ENCODE measurements around the gene TCF12.

- no peak for TF ChIP-seq MAFK (IDR thresholded peaks at IDR 0.05; ENCODE audit: low read depth, low read length)
- TF ChIP-seq POLR2A (IDR thresholded peaks at IDR 0.05; ENCODE audit: control extremely low read depth in 1 of 2, low read depth in 2 of 2, low read length in 2 of 2) = no peak
- no peak for TF ChIP-seq CTCF (IDR thresholded peaks at IDR 0.05; ENCODE audit: control extremely low read depth in 1 of 3, insufficient read depth in 1 of 3, low read depth in 1 of 3, low read length in 3 of 3)
- no peak for TF ChIP-seq RBBP5 (IDR thresholded peaks at IDR 0.05; ENCODE audit: borderline replicate concordance, low read depth, low read length)
- TF ChIP-seq RAD21 (IDR thresholded peaks at IDR 0.05 in 1 of 2, conservative IDR thresholded peaks at IDR 0.05 in 1 of 2; ENCODE audit: low read depth in 2 of 2, low read length in 2 of 2) = no peak
- TF ChIP-seq TCF12 (IDR thresholded peaks at IDR 0.05; ENCODE audit: low read depth, low read length) = no peak
- TF ChIP-seq POLR2AphosphoS5 (IDR thresholded peaks at IDR 0.05; ENCODE audit: low read depth, low read length) = no peak
- TF ChIP-seq BCL11A (IDR thresholded peaks at IDR 0.05; ENCODE audit: low read depth in 2 of 2, low read length in 2 of 2) = no peak
- TF ChIP-seq TBP (IDR thresholded peaks at IDR 0.05; ENCODE audit: low read depth, low read length) = no peak
- no peak for TF ChIP-seq USF2 (IDR thresholded peaks at IDR 0.05; ENCODE audit: low read length)
These were observed 94.1 kb downstream of the TCF12 start for GRCh38 chr15:57012556-57012955.
